GF-D8 (cell line): ENCODE data around the gene RNF114.
"Not testable (repeated sequence)": the region's sequence is repeated elsewhere in the genome, so short reads cannot be mapped to it uniquely, and the experiment has no call there.

Experiments
- DNase-seq: peaks from one replicate; lab custom pipeline; 2025; lab: John Stamatoyannopoulos, UW

Gene RNF114, protein sequence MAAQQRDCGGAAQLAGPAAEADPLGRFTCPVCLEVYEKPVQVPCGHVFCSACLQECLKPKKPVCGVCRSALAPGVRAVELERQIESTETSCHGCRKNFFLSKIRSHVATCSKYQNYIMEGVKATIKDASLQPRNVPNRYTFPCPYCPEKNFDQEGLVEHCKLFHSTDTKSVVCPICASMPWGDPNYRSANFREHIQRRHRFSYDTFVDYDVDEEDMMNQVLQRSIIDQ

DNA sequence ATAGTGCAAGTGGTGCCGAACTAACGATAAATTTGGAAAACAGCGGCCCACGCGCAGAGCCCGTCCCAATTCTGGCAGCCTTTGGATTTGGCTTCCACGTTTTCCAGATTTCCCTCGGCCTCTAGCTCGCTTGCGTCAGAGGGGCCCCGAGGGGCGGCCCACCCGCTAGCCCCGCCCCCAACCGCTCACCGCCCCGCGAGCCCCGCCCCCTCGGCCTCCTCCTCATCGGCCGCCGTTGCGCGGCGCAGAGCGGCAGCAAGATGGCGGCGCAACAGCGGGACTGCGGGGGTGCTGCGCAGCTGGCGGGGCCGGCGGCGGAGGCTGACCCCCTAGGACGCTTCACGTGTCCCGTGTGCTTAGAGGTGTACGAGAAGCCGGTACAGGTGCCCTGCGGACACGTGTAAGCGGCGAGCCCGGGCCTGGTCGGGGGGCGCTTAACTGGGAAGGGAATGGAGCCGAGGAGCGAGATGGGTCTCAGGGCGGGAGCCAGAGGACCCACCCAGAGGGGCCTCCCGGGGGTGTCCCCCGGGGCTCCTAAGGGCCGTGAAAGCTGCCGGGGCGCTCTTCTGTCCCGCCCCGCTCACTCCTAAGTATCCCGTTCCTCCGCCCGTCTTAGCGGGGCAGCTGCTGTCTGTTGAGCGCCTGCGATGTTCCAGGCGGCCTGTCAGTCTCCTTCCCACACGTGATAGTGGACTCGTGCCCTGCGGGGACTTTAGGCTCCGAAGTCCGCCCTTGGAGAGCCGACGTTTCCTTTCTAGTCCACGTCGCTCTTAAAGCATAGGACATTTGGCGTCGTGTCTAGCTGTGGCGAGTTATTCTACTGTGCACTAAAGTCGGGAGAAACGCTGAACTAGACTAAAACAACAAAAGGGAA, at the start of gene RNF114:
RNF114 (plus strand) TSS at position 245 of the 874 bp plus-strand sequence; CDS start at position 261, 16 bp downstream.
- peak; percentile 70 for DNase-seq

- no peak for DNase-seq
Measured at GRCh38 chr20:49886571-49887213, 49.5 kb upstream of the RNF114 start.

GRCh38 chr20:49887251-49888211, 48.7 kb upstream of the RNF114 start:
- no peak for DNase-seq

DNA sequence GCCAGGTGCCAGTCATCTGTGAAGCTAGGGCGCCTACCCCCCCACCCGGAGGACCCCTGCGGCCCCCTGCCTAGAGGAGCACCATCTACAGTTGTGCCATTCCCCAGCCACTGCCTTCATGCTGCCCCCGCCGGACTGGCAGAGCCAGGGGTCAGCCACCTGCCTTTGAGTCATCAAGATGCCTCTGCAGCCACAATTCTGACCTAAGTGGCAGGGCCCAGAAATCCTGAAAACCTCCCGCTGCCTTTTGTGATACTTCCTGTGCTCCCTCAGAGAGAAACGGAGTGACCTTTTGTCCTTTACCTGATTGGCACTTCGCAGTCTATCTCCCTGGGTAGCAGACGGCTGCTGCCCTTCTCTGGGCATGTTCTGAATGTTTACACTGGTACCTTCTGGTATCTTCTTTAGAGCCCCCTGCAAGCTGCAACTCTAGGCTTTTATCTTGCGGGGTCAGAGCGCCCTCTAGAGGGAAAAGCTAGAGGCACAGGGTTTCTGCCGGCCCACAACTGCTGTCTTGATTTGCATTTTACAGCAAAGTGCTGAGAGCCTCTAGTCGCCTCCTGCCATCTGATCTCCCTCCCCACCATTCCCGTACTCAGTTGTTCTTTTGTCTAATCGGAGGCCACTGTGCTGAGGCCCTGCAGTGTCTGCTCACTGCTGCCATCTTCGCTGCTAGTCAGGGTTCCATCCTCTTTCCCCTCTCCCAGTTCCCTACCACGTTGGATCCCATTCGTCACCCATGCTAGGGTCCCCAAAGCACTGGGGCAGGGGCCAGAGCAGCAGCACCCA, 47.8 kb upstream of the RNF114 start:
- no peak for DNase-seq

GRCh38 chr20:49889001-49889934, 46.9 kb upstream of the RNF114 start:
- peak; percentile 46 for DNase-seq

DNA sequence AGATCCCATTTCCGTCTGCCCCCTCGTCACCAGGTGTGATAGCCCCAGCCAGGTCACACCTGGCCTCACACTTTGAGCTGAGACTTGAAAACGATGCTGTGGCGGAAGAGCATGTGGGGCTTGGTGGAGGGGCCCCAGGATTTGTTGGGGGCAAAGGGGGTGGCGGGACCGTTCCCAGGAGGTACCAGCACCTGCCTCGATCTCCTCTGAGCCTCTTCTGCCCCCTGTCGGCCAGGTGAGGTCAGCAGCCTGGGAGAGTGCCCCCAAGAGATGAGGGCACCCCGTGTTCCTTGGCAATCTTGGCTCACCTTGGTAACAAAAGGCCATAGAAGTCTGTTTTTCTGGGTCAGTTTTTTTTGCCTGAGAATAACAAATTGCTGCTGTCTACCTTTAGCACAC, 46.3 kb upstream of the RNF114 start:
- DNase-seq: no peak

DNA sequence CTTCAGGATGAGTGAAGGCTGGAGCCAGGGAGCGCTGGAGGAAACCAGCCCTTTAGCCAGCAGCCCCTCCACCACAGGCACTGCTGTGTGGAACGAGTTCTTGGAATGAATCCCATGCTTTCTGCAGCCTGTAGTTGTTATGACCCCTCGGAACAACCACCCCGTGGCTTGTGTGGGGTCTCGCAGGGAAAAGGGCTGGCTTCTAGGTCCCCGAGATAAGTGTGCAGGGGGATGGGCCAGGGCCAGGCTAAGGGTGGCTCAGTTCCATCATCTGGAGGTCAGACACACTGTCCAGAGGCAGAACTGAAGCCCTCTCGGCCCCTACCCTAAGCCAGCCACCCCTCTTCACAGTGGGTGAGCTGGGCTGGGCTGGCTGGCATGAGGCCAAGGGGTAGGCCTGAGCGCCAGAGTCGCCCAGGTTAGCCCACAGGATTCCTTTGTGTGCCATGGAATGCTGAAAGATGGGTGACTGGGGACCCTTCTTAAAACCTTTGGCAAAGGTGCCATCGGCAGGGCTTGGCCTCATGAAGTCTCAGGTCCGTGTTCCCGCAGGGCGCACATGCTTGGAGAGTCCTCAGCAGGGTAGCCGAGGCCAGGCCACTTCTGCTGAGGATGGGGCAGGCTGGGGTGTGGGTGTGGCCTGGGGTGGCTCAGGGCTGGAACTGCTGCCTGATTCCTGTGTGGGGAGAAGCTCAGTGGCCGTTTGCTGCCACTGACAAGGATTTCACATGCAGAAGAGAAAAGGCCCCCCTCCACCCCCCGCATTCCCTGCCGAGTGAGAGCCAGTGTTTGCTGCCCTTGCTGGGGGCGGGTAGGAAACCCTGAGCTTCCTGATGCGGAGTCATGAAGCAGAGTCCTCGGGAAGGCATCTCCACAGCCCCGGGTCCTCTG, 45.5 kb upstream of the RNF114 start:
- DNase-seq: no peak

- DNase-seq: no peak
Measured at GRCh38 chr20:49891476-49892110, 44.6 kb upstream of the RNF114 start.

DNA sequence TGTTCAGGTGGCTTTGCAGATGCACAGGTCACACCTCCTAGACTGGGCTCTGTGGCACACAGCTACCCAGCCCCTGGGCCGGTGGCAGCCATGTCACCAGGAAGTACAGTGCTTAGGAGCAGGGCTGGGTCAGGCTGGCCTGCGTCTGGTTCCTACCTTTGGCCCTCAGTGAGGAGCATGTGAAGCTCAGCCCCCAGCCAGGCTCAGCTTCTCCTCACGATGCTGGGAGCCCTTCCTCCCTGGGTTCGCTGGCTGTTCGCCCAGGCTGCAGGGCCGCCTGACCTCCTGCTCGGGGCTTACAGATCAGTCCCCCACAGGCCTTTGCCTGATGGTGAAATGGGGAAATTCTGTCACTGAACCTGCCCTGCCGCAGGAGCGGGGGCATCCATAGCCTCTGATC, 43.9 kb upstream of the RNF114 start:
- DNase-seq: peak; percentile 32

- DNase-seq: no peak
Measured at GRCh38 chr20:49892817-49893216, 43.4 kb upstream of the RNF114 start.

- no peak for DNase-seq
Measured at GRCh38 chr20:49893242-49894072, 42.7 kb upstream of the RNF114 start.

- DNase-seq: no peak
Measured at GRCh38 chr20:49894073-49894470, 42.1 kb upstream of the RNF114 start.

DNA sequence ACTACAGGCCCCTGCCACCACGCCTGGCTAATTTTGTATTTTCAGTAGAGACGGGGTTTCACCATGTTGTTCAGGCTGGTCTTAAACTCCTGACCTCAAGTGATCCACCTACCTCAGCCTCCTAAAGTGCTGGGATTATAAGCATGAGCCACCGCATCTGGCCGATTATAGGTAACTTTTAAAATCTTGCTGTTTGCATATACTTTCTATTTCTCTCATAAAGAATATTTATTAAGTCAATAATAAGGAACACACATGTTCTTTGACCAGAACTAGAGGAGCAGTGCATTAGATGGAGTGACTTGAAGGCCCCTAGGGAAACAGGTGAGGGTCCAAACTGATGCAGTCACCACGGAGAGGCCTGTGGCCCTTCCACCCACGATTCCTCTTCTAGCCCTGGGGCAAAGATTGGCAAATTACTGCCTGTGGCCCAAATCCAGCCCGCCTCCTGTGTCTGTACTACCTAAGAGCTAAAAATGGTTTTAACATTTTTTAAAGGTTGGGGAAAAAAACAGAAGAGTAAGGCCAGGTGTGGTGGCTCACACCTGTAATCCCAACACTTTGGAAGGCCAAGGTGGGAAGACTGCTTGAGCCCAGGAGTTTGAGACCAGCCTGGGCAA, 40.6 kb upstream of the RNF114 start:
- DNase-seq: not testable (repeated sequence)

GRCh38 chr20:49896204-49896603, 40.0 kb upstream of the RNF114 start:
- DNase-seq: peak; percentile 73

DNA sequence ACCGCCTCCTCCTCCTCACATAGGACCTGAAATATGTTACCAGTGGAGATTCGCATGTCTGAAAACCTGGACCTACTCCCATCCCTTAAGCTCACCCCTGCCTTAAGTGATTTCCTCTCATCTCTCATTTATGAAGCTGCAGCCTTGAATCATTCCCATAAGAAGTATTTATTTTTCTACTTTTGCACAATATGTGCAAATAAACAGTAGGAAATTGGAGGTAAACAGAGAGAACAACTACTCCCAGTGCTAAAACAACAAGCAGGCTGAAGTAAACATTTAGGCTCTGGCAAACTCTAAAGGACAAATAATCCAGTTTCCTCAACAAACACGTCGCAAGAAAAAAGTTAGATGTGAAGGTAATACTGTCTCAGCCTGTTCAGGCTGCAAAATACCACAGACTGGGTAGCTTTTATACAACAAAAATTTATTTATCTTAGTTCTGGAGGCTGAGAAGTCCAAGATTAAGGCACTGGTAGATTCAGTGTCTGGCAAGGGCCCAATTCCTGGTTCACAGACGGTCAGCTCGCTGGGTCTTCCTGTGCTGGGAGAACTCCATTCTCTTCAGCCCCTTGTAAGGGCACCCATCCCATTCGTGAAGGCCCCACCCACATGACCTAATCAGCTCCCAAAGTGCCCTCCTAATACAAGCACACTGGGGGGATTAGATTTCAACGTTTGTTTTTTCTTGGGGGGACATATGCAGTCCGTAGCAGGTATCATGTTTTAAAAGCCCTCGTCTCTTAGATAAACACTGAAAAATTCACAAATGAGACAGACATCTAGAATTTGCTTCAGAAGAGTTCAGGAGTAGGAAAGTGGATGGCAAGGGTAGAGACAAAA, 36.4 kb upstream of the RNF114 start:
- DNase-seq: no peak

DNA sequence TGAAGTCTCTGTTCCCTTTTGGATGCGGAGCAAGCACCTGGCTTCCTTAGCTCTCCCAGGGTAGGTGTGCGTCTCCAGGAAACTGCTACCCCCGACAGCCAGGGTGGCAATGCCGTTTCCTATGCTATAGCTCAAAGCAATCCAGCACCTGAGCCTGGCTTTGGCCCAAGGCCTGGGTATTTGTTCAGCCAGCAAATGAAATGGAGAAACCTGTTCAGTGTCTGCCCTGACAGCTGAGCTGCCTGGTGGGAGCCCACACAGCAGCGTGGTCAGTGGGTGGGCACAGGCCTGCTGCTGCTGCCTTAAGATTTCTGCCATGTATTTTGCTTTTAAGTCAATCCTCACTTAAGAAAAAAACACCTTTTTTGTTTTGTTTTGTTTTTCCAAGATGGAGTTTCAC, 34.6 kb upstream of the RNF114 start:
- no peak for DNase-seq
